Subcutaneous abdominal adipose tissue (tissue), 5 donors: ENCODE results near the gene ULBP1.
"Not testable (repeated sequence)": the region's sequence is repeated elsewhere in the genome, so short reads cannot be mapped to it uniquely, and the experiment has no call there.

Source experiments
- H3K27ac ChIP-seq: one replicate; pipeline ENCODE4 v1.7.0; 2013; ENCODE audit warnings: low read depth, mild to moderate bottlenecking, inconsistent platforms, low read length, moderate library complexity
- H3K27me3 ChIP-seq, 5 donors: one replicate each; pipeline ENCODE4 v1.7.0; 2013; ENCODE audit warnings: low read length in 5 of 5, inconsistent platforms in 1 of 5; ENCODE audit not compliant: control insufficient read depth in 5 of 5, insufficient read depth in 4 of 5
- H3K36me3 ChIP-seq, 5 donors: one replicate each; pipeline ENCODE4 v1.7.0; 2013; ENCODE audit warnings: low read length in 5 of 5; ENCODE audit not compliant: control insufficient read depth in 5 of 5, insufficient read depth in 5 of 5
- H3K4me1 ChIP-seq, 5 donors: one replicate each; pipeline ENCODE4 v1.7.0; 2013; ENCODE audit warnings: low read length in 5 of 5, mild to moderate bottlenecking in 3 of 5, moderate library complexity in 1 of 5; ENCODE audit not compliant: control insufficient read depth in 5 of 5, insufficient read depth in 5 of 5
- H3K4me3 ChIP-seq, 5 donors: one replicate each; pipeline ENCODE4 v1.7.0; 2013; ENCODE audit warnings: low read length in 5 of 5, low read depth in 1 of 5
- H3K9ac ChIP-seq, 5 donors: one replicate each; pipeline ENCODE4 v1.7.0; 2013; ENCODE audit warnings: low read length in 5 of 5, mild to moderate bottlenecking in 4 of 5, moderate library complexity in 3 of 5
- H3K9me3 ChIP-seq, 5 donors: one replicate each; pipeline ENCODE4 v1.7.0; 2013; ENCODE audit warnings: low read length in 5 of 5; ENCODE audit not compliant: control insufficient read depth in 5 of 5
- donor health status: healthy.
- donor health status: healthy.
- donor health status: healthy.
- donor health status: healthy.
- donor health status: healthy.

ULBP1 gene

GRCh38 chr6:149933036-149933435, 30.7 kb upstream of the ULBP1 start:
- Histone ChIP-seq H3K4me1 (peaks cover 0 to under 1% (median 0%) of the 10 kb centered on the region in 5 donors), H3K9ac (no peak overlapping the region), H3K9me3 (no peaks in the 10 kb centered on the region), H3K27me3 (peaks cover 35 to 53% (median 40%) of the 10 kb centered on the region in 5 donors), H3K4me3 (no peak overlapping the region), H3K27ac (no peak overlapping the region), H3K36me3 (no peaks in the 10 kb centered on the region)

DNA sequence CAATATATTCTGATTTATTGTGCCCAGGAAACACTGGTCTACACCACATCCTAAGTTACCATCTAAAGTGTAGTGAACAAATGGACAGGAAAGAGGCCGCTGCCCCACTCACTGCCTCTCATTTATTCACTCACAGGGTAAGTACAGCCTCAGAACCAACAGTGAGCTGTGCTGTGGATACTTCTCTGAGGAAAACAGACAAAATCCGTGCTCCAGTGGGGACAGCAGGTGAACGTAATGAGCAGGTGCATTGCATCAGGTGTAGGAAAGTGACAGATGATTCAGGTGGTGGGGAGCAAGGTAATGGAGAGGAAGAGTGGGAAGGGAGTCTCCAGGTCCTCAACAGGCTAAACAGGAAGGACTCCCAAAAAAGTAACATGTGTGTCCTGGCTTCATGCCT, 30.3 kb upstream of the ULBP1 start:
- Histone ChIP-seq H3K4me3 (no peak overlapping the region), H3K36me3 (no peaks in the 10 kb centered on the region), H3K27ac (no peak overlapping the region), H3K4me1 (peaks cover 0 to 5% (median 4%) of the 10 kb centered on the region in 5 donors), H3K9me3 (no peaks in the 10 kb centered on the region), H3K27me3 (peaks cover 37 to 57% (median 44%) of the 10 kb centered on the region in 5 donors), H3K9ac (no peak overlapping the region)

- no peak overlapping the region for H3K4me3 ChIP-seq
- H3K9ac ChIP-seq = no peak overlapping the region
- H3K36me3 ChIP-seq = no peaks in the 10 kb centered on the region
- H3K9me3 ChIP-seq = no peaks in the 10 kb centered on the region
- H3K27me3 ChIP-seq = peaks cover 44 to 60% (median 49%) of the 10 kb centered on the region in 5 donors
- H3K27ac ChIP-seq = no peak overlapping the region
- peaks cover 0 to 12% (median 10%) of the 10 kb centered on the region in 5 donors for H3K4me1 ChIP-seq
Measured at GRCh38 chr6:149934249-149935156, 29.2 kb upstream of the ULBP1 start.

- Histone ChIP-seq H3K36me3 (no peaks in the 10 kb centered on the region), H3K27me3 (peaks cover 51 to 64% (median 52%) of the 10 kb centered on the region in 5 donors), H3K9ac (no peak overlapping the region), H3K9me3 (no peaks in the 10 kb centered on the region), H3K27ac (no peak overlapping the region), H3K4me1 (peaks cover 0 to 12% (median 10%) of the 10 kb centered on the region in 5 donors), H3K4me3 (no peak overlapping the region)
Measured at GRCh38 chr6:149935246-149935645, 28.5 kb upstream of the ULBP1 start.

DNA sequence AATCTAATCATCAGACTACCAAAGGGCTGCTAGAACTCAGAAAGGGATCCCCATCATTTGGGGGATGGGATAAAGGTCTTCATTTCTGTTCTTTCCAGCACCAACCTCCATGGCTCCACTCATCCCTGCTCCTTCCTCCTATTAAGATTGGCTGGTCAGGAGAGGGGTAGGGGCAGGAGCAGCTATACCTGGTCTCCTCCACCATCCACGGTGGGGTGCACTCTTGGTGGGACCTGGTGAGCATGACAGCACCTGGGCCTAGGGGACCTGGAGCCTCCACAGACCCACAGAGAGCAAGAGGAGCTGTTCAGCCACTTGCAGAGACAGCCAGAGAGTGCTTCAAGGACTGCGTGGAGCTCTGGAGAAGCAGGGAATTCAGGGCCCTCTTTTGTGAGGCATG, 28.1 kb upstream of the ULBP1 start:
- Histone ChIP-seq H3K4me3 (no peak overlapping the region), H3K27me3 (peaks cover 54 to 67% (median 56%) of the 10 kb centered on the region in 5 donors), H3K9me3 (no peaks in the 10 kb centered on the region), H3K36me3 (no peaks in the 10 kb centered on the region), H3K4me1 (peaks cover 0 to 12% (median 10%) of the 10 kb centered on the region in 5 donors), H3K9ac (no peak overlapping the region), H3K27ac (no peak overlapping the region)

- Histone ChIP-seq H3K4me1 (peaks cover 0 to 19% (median 17%) of the 10 kb centered on the region in 5 donors), H3K36me3 (no peaks in the 10 kb centered on the region), H3K9me3 (no peaks in the 10 kb centered on the region), H3K27me3 (peaks cover 53 to 70% (median 57%) of the 10 kb centered on the region in 5 donors), H3K27ac (no peak overlapping the region), H3K9ac (no peak overlapping the region), H3K4me3 (no peak overlapping the region)
Measured at GRCh38 chr6:149936743-149937142, 27.0 kb upstream of the ULBP1 start.

DNA sequence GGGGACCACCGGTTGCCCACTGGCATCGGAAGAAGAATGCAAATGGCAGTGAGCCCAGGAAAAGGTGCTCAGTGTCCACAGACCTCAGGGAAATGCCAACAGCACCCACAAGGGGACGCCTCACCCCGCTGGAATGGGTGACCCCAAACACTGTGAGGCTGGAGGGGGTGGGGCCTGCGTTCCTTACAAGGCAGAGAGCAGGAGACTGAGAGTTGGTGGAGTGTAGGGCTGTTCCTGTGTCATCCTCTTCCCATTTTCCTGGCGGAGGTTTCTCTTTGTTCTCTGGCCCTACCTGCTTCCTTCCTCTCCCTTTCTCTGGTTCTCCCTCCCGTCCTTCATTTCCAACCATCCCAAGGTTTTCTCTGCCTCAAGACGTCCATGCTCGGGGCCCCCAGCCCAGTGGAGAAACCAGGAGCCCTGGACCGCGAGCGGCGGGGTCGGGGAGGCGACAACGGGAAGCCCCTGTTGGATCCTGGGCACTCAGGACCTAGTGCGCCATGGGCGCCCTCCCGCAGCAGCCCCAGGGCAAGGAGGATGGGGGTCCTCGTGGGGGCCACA, 25.7 kb upstream of the ULBP1 start:
- H3K36me3 ChIP-seq, H3K9me3 ChIP-seq, H3K9ac ChIP-seq, H3K27ac ChIP-seq: not testable (repeated sequence)
- Histone ChIP-seq H3K4me1 (peaks cover 0 to 27% (median 25%) of the 10 kb centered on the region in 5 donors), H3K27me3 (peaks cover 54 to 71% (median 56%) of the 10 kb centered on the region in 5 donors), H3K4me3 (peak overlapping the region in 4 of 5 donors; percentile 43 to 65 (median 58))

DNA sequence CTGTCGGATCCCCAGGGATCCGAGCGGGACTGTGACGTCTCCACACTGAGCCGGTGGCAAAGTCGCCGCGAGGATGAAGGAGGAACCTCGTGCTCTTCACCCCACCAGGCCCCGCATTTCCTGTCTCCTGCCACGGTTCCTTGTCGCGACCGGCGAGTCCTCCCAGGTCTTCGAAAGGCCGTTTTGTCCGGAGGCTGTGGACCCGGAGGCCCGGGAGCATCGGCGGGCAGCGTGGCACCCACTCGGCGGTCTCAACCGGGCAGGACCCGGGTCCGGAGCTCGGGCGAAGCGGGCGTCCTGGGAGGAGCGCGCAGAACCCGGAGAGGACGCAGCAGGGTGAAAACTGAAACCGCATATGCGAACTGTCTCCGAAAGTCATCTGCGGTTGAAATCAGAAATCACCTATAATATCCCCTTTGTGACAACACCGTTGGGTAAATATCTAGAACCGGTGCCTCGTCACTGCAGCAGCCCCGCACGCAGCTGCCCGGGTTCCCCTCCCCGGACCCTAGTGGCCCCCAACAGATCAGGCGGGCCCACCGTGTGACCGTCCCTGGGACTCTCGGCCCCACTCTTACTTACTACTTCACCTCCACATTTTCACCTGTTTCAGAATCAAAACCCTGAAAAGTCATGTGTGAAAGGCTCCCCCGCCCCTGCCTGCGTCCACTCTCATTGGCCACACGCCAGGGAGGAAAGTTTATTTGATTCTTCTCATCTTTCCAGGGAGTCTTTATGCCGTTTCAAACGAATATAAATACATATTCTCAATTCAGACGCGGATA, 25.0 kb upstream of the ULBP1 start:
- peaks cover 49 to 70% (median 54%) of the 10 kb centered on the region in 5 donors for H3K27me3 ChIP-seq
- no peaks in the 10 kb centered on the region for H3K9me3 ChIP-seq
- H3K4me1 ChIP-seq = peaks cover 0 to 27% (median 25%) of the 10 kb centered on the region in 5 donors
- peak overlapping the region in 4 of 5 donors; percentile 43 to 65 (median 58) for H3K4me3 ChIP-seq
- no peaks in the 10 kb centered on the region for H3K36me3 ChIP-seq
- no peak overlapping the region for H3K27ac ChIP-seq
- H3K9ac ChIP-seq = peak overlapping the region in 1 of 5 donors; percentile 54

GRCh38 chr6:149939356-149939648, 24.4 kb upstream of the ULBP1 start:
- Histone ChIP-seq H3K4me1 (peaks cover 0 to 27% (median 25%) of the 10 kb centered on the region in 5 donors), H3K27me3 (peaks cover 49 to 68% (median 54%) of the 10 kb centered on the region in 5 donors), H3K36me3 (no peaks in the 10 kb centered on the region), H3K9ac (no peak overlapping the region), H3K27ac (no peak overlapping the region), H3K9me3 (no peaks in the 10 kb centered on the region), H3K4me3 (no peak overlapping the region)
